Lung microvascular endothelial cell (primary cell): ENCODE measurements around the gene SMG9. TPM values are rescaled to one million over a fixed set of nuclear protein-coding genes. Genes with fewer than 3 reads are reported as not detected.
"Not testable (repeated sequence)": the region's sequence is repeated elsewhere in the genome, so short reads cannot be mapped to it uniquely, and the experiment has no call there.

Source experiments
- DNase-seq, 2 donors: peaks; one replicate each; pipeline versions ENCODE4 v3.0.0 to v3.0.0-alpha.2; 2010; ENCODE audit warnings: low read depth in 2 of 2
- total RNA-seq: library from RNA; depleted of rRNA; stranded (reverse); fragments of >200 nt; gene quantifications from 2 replicates; pipeline ENCODE4 v1.2.1, GENCODE V29; 2014

SMG9 gene
- total RNA-seq, 1 donor from 2014 or later: 3.8 TPM

DNA sequence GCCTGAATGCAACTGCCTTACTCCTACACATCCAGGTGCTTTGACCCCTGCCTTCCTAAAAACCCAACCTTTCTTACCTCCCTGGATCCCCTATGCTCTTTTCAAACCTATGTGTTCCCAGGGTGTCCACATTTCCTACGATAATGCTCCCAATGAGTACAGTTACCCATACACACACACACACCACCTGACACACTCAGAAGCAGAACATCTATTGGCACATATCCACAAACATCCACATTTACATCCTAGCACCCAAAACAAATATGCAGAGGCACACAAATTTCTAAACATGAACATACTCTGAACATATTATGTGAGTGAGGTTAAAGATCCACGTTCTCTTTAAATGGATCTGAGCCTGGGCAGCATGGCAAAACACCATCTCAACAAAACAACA lies 62.4 kb downstream of the SMG9 start:
- no peak for DNase-seq

- DNase-seq: no peak
Measured at GRCh38 chr19:43691755-43692154, 63.0 kb downstream of the SMG9 start.

GRCh38 chr19:43690890-43691289 lies 63.9 kb downstream of the SMG9 start:
- DNase-seq: no peak

DNA sequence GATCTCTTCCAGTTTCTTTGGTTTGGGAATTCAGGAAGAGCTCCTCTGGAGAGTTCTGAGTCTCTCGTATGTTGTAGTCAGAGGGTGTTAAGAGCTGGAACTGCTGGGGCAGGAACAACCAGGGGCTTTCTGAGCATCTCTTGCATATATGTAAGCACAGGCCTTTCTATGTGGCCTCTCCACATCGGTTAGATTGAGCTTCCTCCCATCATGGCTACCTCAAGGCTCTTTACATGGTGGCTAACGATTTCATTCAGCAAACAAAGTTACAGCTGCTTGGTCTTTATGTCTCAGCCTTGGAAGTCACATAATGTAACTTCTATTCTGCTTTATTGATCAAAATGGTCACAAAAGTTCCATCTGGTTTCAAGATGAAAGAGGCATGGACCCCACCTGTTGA lies 64.3 kb downstream of the SMG9 start:
- no peak for DNase-seq

DNA sequence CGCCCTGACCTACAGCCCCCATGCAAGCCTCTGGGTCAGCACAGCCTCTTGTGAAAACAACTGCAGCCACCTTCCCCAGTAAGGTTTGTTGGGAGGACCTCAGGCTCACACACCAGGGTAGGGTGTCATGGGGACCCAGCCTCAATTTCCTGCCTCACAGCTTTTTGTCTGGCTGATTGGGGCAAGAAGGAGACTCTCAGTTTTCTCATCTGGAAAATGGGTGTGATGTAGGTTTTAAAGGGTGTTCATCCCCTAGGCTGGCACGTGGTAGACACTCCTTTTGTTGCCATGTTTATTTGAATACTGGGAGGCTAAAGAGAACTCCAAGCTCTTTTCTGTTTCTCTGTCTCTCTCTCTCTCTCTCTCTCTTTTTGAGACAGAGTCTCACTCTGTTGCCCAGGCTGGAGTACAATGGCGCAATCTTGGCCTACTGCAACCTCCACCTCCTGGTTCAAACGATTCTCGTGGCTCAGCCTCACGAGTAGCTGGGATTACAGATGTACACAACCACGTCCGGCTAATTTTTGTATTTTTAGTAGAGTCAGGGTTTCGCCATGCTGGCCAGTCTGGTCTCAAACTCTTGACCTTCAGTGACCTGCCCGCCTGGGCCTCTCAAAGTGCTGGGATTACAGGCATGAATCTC lies 66.6 kb downstream of the SMG9 start:
- DNase-seq: no peak

GRCh38 chr19:43687660-43687997 lies 67.1 kb downstream of the SMG9 start:
- DNase-seq: no peak

GRCh38 chr19:43684326-43684725 lies 70.4 kb downstream of the SMG9 start:
- DNase-seq: no peak

DNA sequence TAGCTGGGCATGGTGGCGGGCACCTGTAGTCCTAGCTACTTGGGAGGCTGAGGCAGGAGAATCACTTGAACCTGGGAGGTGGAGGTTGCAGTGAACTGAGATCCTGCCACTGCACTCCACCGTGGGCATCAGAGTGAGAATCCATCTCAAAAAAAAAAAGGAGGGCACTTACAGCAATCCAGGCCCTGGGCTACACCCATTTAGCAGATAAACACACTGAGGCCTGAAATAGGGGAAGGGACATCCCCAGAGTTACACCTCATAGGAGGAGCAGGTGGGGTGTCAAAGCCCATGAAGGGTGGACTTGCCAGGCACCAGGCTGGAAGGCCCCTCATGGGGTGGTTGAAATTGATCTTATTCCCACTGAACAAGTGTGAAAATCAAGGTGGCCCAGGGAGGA lies 70.9 kb downstream of the SMG9 start:
- DNase-seq: no peak

- no peak for DNase-seq
Measured at GRCh38 chr19:43682824-43683661, 71.7 kb downstream of the SMG9 start.

DNA sequence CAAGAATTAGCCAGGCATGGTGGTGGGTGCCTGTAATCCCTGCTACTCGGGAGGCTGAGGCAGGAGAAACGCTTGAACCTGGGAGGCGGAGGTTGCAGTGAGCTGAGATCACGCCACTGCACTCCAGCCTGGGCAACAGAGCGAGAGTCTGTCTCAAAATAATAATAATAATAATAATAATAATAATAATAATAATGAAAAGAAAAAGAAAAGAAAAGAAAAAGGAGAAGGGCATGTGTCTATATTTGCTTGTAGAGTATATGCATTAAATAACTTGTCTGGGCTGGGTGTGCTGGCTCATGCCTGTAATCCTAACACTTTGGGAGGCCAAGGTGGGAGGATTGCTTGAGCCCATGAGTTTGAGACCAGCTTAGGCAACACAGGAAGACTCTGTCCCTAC lies 72.5 kb downstream of the SMG9 start:
- not testable (repeated sequence) for DNase-seq

GRCh38 chr19:43681821-43682220 lies 72.9 kb downstream of the SMG9 start:
- DNase-seq: no peak

DNA sequence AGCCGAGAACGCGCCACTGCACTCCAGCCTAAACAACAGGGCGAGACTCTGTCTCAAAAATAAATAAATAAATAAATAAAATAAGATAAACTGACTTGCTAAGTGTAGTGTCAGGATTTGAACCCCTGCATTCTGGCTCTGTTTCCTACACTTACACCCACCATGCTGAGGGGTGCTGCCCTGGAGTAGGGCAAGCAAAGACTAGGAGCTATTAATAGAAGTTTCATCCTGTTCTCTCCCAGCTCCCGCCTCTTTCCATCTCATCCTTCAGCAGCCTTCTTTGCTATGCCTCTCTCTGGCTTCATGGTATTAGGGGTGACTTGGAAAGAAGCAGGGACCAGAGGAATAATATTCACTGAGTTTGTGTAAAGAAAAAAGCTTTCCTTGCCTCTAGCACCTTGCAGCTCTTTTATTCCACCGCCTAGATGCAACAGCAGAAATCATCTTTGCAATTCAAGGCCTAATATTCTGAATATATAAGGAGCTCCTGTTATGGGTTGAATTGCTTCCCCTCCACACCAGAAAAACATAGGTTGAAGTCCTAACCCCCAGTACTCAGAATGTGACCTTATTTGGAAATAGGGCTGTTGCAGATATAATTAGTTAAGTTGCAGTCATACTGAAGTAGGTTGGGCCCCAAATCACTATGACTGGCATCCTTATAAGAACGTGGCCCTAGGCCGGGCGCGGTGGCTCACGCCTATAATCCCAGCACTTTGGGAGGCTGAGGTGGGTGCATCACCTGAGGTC lies 76.1 kb downstream of the SMG9 start:
- no peak for DNase-seq

Other genes starting within 250 kb of the SMG9 start
- 106 and 137 TPM in 2 replicates for gene ETHE1, start 227.8 kb downstream of the SMG9 start, total RNA-seq
- 0.20 and 0.22 TPM in 2 replicates for gene ZNF575, start 221.8 kb downstream of the SMG9 start, total RNA-seq
- 10.7 and 14.6 TPM in 2 replicates for gene XRCC1, start 179.4 kb downstream of the SMG9 start, total RNA-seq
- 1.1 and 4.6 TPM in 2 replicates for gene PINLYP, start 179.2 kb downstream of the SMG9 start, total RNA-seq
- gene IRGQ, start 158.8 kb downstream of the SMG9 start, total RNA-seq: 19.2 and 29.0 TPM in 2 replicates
- 5.9 and 9.1 TPM in 2 replicates for gene ZNF576, start 158.4 kb downstream of the SMG9 start, total RNA-seq
- gene SRRM5, start 142.9 kb downstream of the SMG9 start, total RNA-seq: not detected in 2 replicates
- gene ZNF428, start 135.3 kb downstream of the SMG9 start, total RNA-seq: 58.6 and 69.8 TPM in 2 replicates
- 10.5 and 23.0 TPM in 2 replicates for gene CADM4, start 115.1 kb downstream of the SMG9 start, total RNA-seq
- gene PLAUR, start 84.8 kb downstream of the SMG9 start, total RNA-seq: 7.3 and 13.9 TPM in 2 replicates
- gene IRGC, start 38.9 kb downstream of the SMG9 start, total RNA-seq: not detected in 2 replicates
- gene KCNN4, start 26.0 kb upstream of the SMG9 start, total RNA-seq: 0.22 TPM in 1 of 2 replicates, not detected in the other
- gene LYPD5, start 47.5 kb upstream of the SMG9 start, total RNA-seq: 0.22 and 0.40 TPM in 2 replicates
- gene ZNF283, start 72.4 kb upstream of the SMG9 start, total RNA-seq: 5.0 and 8.5 TPM in 2 replicates
- 0.44 and 0.60 TPM in 2 replicates for gene ZNF404, start 129.0 kb upstream of the SMG9 start, total RNA-seq
- 13.7 and 16.9 TPM in 2 replicates for gene ZNF45, start 180.3 kb upstream of the SMG9 start, total RNA-seq
- 3.3 and 4.0 TPM in 2 replicates for gene ZNF221, start 196.3 kb upstream of the SMG9 start, total RNA-seq
- gene ZNF155, start 229.2 kb upstream of the SMG9 start, total RNA-seq: 5.4 and 7.3 TPM in 2 replicates
- 2.0 and 2.6 TPM in 2 replicates for gene ZNF230, start 248.0 kb upstream of the SMG9 start, total RNA-seq